Measurements from ENCODE around the gene EPGN.

GRCh38 chr4:74365761-74366160 lies 57.5 kb downstream of the EPGN start:
- TF ChIP-seq CTCF (IDR thresholded peaks at IDR 0.05) (no peak), POLR2A (IDR thresholded peaks at IDR 0.05) (no peak)

Measured in gastroesophageal sphincter (tissue), 3 donors.